H1 (cell line): Measurements from ENCODE around the gene PHACTR2. TPM values are rescaled to one million over a fixed set of nuclear protein-coding genes. Genes with fewer than 3 reads are reported as not detected.
"Not testable (repeated sequence)": the region's sequence is repeated elsewhere in the genome, so short reads cannot be mapped to it uniquely, and the experiment has no call there.

Experiments used
- CTCF ChIA-PET: fragments of 300-600 bp; sonication (Branson Sonifier 250); formaldehyde crosslinking; loops from one replicate; lab custom pipeline; 2021; ENCODE audit not compliant: partially characterized antibody; lab: Charles Lee
- POLR2A ChIA-PET: fragments of 300-600 bp; sonication (Branson Sonifier 250); formaldehyde crosslinking; loops from one replicate; lab custom pipeline; 2021; ENCODE audit warnings: inconsistent platforms; ENCODE audit not compliant: partially characterized antibody; lab: Charles Lee
- DNase-seq, 2 experiments: peaks; one replicate each; pipeline versions ENCODE4 v3.0.0 to v3.0.0-alpha.2; 2010 to 2022; ENCODE audit warnings: low spot score in 2 of 2, low read depth in 1 of 2, mixed read lengths in 1 of 2
- FAIRE-seq: peaks from 2 replicates; lab custom pipeline; 2011; peaks lifted over from hg19 to GRCh38; lab: Jason Lieb, UNC
- H2AFZ ChIP-seq: 2 replicates; pipeline ENCODE4 v1.8.1; 2012; ENCODE audit warnings: low read length, inconsistent platforms
- H2AK5ac ChIP-seq: 2 replicates; pipeline ENCODE4 v1.6.1; 2013; ENCODE audit warnings: low read depth, low read length
- H2BK120ac ChIP-seq: replicated peaks from 2 replicates; pipeline ENCODE3; 2013; ENCODE audit warnings: low read depth, low read length, inconsistent platforms
- H2BK12ac ChIP-seq: 2 replicates; pipeline ENCODE4 v1.6.1; 2013; ENCODE audit warnings: low read depth, low read length
- H2BK15ac ChIP-seq: 2 replicates; pipeline ENCODE4 v1.6.1; 2013; ENCODE audit warnings: low read length
- H2BK20ac ChIP-seq: 2 replicates; pipeline ENCODE4 v1.6.1; 2013; ENCODE audit warnings: low read length
- H2BK5ac ChIP-seq: 2 replicates; pipeline ENCODE4 v1.6.1; 2013; ENCODE audit warnings: low read depth, low read length
- H3K14ac ChIP-seq: 2 replicates; pipeline ENCODE4 v1.6.1; 2013; ENCODE audit warnings: inconsistent platforms; ENCODE audit not compliant: insufficient read length
- H3K18ac ChIP-seq: 2 replicates; pipeline ENCODE4 v1.6.1; 2013; ENCODE audit warnings: low read length; ENCODE audit errors: extremely low read depth
- H3K23ac ChIP-seq: 2 replicates; pipeline ENCODE4 v1.6.1; 2013; ENCODE audit warnings: inconsistent platforms; ENCODE audit not compliant: insufficient read length
- H3K23me2 ChIP-seq: 2 replicates; pipeline ENCODE4 v1.6.1; 2013; ENCODE audit warnings: low read depth, low read length
- H3K27ac ChIP-seq: 2 replicates; pipeline ENCODE4 v1.6.1; 2011; ENCODE audit warnings: low read depth, low read length, inconsistent platforms
- H3K27me3 ChIP-seq, 4 experiments: replicated peaks in 1 of 4; 1 replicate in 1 of 4; 2 replicates in 3 of 4; pipeline versions ENCODE4 v1.6.1 to v1.8.1; 2011 to 2013; ENCODE audit warnings: low read length in 3 of 4, mild to moderate bottlenecking in 3 of 4, inconsistent platforms in 2 of 4, mixed read lengths in 2 of 4, moderate library complexity in 1 of 4; ENCODE audit not compliant: control insufficient read depth in 3 of 4, insufficient read depth in 3 of 4; ENCODE audit errors: extremely low read depth in 1 of 4
- H3K36me3 ChIP-seq, 4 experiments: 2 replicates each; pipeline versions ENCODE4 v1.6.1 to v1.8.1; 2011 to 2013; ENCODE audit warnings: mild to moderate bottlenecking in 4 of 4, low read length in 3 of 4, moderate library complexity in 2 of 4, control low read depth in 1 of 4, inconsistent platforms in 1 of 4; ENCODE audit not compliant: insufficient read depth in 4 of 4, control insufficient read depth in 2 of 4
- H3K4ac ChIP-seq: replicated peaks from 2 replicates; pipeline ENCODE3; 2013; ENCODE audit warnings: low read length, low read depth, mixed read lengths, inconsistent platforms; ENCODE audit not compliant: insufficient read length
- H3K4me1 ChIP-seq, 4 experiments: replicated peaks in 1 of 4; 1 replicate in 1 of 4; 2 replicates in 3 of 4; pipeline versions ENCODE4 v1.6.1 to v1.8.1; 2011 to 2013; ENCODE audit warnings: low read length in 3 of 4, inconsistent platforms in 2 of 4, mixed read lengths in 1 of 4; ENCODE audit not compliant: insufficient read depth in 4 of 4, control insufficient read depth in 3 of 4
- H3K4me2 ChIP-seq, 2 experiments: 2 replicates each; pipeline versions ENCODE4 v1.6.1 to v1.8.1; 2011 to 2013; ENCODE audit warnings: low read depth in 2 of 2, low read length in 2 of 2, control low read depth in 1 of 2, inconsistent platforms in 1 of 2, mild to moderate bottlenecking in 1 of 2; ENCODE audit not compliant: insufficient read depth in 1 of 2
- H3K4me3 ChIP-seq, 4 experiments: fragments of 200-600, 300-600 bp in 1 of 4; sonication (generic), shearing (Covaris generic), sonication (Bioruptor Twin) in 1 of 4; 2 replicates each; pipeline versions ENCODE4 v1.5.1 to v1.8.1; 2011 to 2016; ENCODE audit warnings: low read length in 4 of 4, low read depth in 3 of 4, control low read depth in 2 of 4, inconsistent platforms in 2 of 4, mild to moderate bottlenecking in 2 of 4, mixed read lengths in 1 of 4, moderate library complexity in 1 of 4; ENCODE audit not compliant: insufficient read depth in 2 of 4; ENCODE audit errors: extremely low read depth in 1 of 4
- H3K56ac ChIP-seq: replicated peaks from 2 replicates; pipeline ENCODE3; 2013; ENCODE audit warnings: low read depth, mild to moderate bottlenecking, mixed read lengths, low read length, inconsistent platforms; ENCODE audit not compliant: insufficient read length
- H3K79me1 ChIP-seq: 2 replicates; pipeline ENCODE4 v1.6.1; 2013; ENCODE audit warnings: low read depth, low read length, control low read depth
- H3K79me2 ChIP-seq, 2 experiments: 2 replicates each; pipeline versions ENCODE4 v1.6.1 to v1.8.1; 2012 to 2013; ENCODE audit warnings: low read length in 2 of 2, mild to moderate bottlenecking in 2 of 2, inconsistent platforms in 1 of 2; ENCODE audit not compliant: insufficient read depth in 2 of 2, control insufficient read depth in 1 of 2
- H3K9ac ChIP-seq, 4 experiments: replicated peaks in 1 of 4; 1 replicate in 1 of 4; 2 replicates in 3 of 4; pipeline versions ENCODE4 v1.6.1 to v1.8.1; 2011 to 2013; ENCODE audit warnings: low read depth in 3 of 4, low read length in 3 of 4, control low read depth in 2 of 4, mild to moderate bottlenecking in 2 of 4, moderate library complexity in 2 of 4, inconsistent platforms in 1 of 4; ENCODE audit errors: extremely low read depth in 1 of 4
- H3K9me3 ChIP-seq, 2 experiments: 2 replicates each; pipeline versions ENCODE4 v1.6.1 to v1.8.1; 2012 to 2013; ENCODE audit warnings: mild to moderate bottlenecking in 2 of 2, moderate library complexity in 2 of 2, control low read depth in 1 of 2, inconsistent platforms in 1 of 2, low read depth in 1 of 2, low read length in 1 of 2, mixed read lengths in 1 of 2; ENCODE audit not compliant: insufficient read depth in 2 of 2
- H4K20me1 ChIP-seq, 2 experiments: replicated peaks in 1 of 2; 2 replicates each; pipeline versions ENCODE3 to v1.8.1; 2011 to 2013; ENCODE audit warnings: inconsistent platforms in 2 of 2, low read length in 2 of 2, mild to moderate bottlenecking in 1 of 2; ENCODE audit not compliant: insufficient read depth in 2 of 2, control insufficient read depth in 1 of 2
- H4K5ac ChIP-seq: 2 replicates; pipeline ENCODE4 v1.6.1; 2013; ENCODE audit warnings: low read length, low read depth, mixed read lengths, inconsistent platforms; ENCODE audit not compliant: insufficient read length
- H4K8ac ChIP-seq: 2 replicates; pipeline ENCODE4 v1.8.0; 2013; ENCODE audit warnings: mild to moderate bottlenecking, moderate library complexity, low read length, inconsistent platforms; ENCODE audit not compliant: insufficient read depth; ENCODE audit errors: extremely low read depth
- H4K91ac ChIP-seq: replicated peaks from 2 replicates; pipeline ENCODE3; 2013; ENCODE audit warnings: low read length, mixed read lengths, inconsistent platforms; ENCODE audit not compliant: insufficient read length
- polyA plus RNA-seq, 7 experiments: library from polyadenylated mRNA; depleted of rRNA in 3 of 7; stranded (reverse) in 5 of 7; unstranded in 2 of 7; fragments of >200 nt in 5 of 7; fragments of 200-250 nt in 2 of 7; gene quantifications; 1 replicate in 5 of 7; 2 replicates in 1 of 7; 4 replicates in 1 of 7; pipeline versions ENCODE4 v1.2.1 to v1.2.3, GENCODE V29; 2011 to 2013; ENCODE audit warnings: missing spikeins in 2 of 7, mixed read lengths in 2 of 7
- total RNA-seq: library from RNA; stranded (reverse); fragmentation: NEBNext Ultra II Directional; extraction: Animal tissue kit (Norgen Biotek cat#: 25700); gene quantifications from 2 replicates; pipeline ENCODE4 v1.2.1, GENCODE V29; 2021

PHACTR2 gene
- total and polyA plus RNA-seq, 2 of the 8 experiments (the other 6 are each of a cell fraction or from before 2014, with no cell fraction given): 16.9 to 131 TPM

DNA sequence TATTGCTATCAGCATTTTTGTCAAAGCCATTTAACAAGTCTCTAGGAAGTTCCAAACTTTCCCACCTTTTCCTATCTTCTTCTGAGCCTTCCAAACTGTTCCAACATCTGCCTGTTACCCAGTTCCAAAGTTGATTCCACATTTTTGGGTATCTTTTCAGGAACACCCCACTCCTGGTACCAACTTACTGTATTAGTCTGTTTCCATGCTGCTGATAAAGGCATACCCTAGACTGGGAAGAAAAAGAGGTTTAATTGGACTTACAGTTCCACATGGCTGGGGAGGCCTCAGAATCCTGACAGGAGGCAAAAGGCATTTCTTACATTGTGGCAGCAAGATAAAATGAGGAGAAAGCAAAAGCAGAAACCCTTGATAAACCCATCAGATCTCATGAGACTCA is 108.6 kb downstream of the PHACTR2 start:
- H2BK20ac ChIP-seq, H3K4me1 ChIP-seq, POLR2A ChIA-PET, H3K18ac ChIP-seq, H2AFZ ChIP-seq, H2BK15ac ChIP-seq, H3K4me3 ChIP-seq, H2AK5ac ChIP-seq, DNase-seq, H3K23me2 ChIP-seq, H3K79me1 ChIP-seq, H3K14ac ChIP-seq, H3K4ac ChIP-seq, H2BK12ac ChIP-seq, H2BK5ac ChIP-seq, H3K4me2 ChIP-seq, H2BK120ac ChIP-seq, H4K8ac ChIP-seq, FAIRE-seq, H3K56ac ChIP-seq, H4K20me1 ChIP-seq, H3K79me2 ChIP-seq, H3K27me3 ChIP-seq, H4K91ac ChIP-seq, H4K5ac ChIP-seq, H3K23ac ChIP-seq, H3K27ac ChIP-seq, CTCF ChIA-PET, H3K9ac ChIP-seq: not testable (repeated sequence)
- H3K9me3 ChIP-seq: peaks cover 13 to 18% of the 10 kb centered on the region in 2 experiments; a peak in 3 of 4 replicates
- H3K36me3 ChIP-seq: peaks cover 9 to 62% (median 36%) of the 10 kb centered on the region in 4 experiments
